ENCODE data around the gene STK39.
A peak's percentile ranks its signal among the peaks of the same experiment; 100 is the strongest.

The STK39 gene

DNA sequence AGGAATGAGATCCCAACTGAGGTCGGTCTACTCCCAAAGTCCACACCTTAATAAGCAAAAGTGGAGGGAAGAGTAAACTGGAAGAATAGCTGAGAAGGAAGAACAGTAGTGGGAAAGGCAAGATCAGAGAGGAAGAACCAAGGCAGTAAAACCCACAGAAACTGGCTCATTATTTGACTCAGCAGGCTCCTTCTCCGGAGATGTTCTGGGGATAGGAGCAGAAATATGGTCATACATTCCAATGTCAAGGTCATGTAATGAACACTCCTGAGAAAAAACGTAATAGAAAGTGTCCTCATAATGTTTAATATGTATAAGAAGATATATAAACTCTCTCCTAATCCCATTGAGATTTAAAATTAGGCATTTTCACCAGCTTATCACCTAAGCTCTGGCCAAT, 39.5 kb downstream of the STK39 start:
- no peak for DNase-seq

DNA sequence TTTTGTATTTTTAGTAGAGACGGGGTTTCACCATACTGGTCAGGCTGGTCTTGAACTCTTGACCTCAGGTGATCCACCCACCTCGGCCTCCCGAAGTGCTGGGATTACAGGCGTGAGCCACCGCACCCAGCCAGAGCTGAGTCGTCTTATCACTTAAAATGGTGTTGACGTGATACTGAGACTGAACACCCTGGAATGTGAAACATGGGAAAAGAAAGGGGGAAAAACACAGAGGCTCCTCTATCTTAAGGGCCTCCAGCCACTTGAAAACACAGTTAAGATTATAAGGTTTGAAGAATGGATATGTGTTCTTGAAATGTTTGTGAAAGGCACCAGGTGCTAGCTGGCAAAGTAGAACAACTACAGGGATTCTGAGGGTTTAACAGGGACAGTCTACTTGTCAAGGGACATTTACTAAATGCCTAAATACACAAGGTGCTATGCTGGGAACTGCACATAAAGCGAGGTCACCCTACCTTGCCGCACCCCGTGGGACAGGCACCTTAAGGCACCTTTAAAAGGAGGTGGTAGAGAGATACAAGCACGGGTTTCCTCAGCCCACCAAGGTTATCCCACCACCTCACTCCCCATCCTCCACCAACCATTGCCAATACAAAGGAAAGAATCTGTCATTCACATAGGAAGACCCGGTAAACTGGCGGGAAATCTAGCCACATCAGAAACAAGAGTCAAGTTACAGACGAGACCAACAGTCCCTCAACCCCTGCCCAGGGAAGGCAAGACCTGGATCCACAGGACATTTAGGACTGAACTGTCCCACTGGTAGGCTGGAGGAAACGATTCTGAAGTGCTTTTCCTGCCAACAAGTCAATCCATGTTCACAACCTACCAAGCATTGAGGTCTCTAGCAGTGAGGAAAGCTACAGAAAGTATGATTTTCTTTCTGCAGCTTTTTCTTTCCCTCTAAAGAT, 43.4 kb downstream of the STK39 start:
- DNase-seq = no peak

DNA sequence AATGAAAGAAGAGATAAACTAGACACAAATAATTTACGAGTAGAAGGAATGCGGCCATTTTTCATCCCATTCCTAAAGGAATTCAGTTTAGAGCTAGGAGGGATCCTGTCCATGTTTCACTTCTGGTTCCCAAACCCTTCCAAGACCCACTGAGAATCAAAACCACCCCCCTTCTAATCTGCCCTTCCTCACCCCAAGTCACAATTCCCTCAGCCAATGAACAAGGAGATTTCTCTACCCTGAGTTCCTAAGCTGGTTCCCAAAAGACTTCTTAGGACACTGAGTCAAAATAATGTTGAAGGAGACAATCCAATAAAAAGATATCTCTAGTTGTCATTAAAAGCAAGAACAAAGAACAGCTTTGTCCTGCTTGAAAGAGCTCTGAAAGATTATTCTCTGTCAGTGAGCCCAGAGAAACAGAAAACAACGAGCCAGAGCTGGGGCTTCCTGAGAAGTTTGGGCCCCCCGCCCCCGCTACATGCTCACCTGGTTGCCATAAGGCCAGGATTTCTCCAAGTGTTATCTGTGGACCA, 45.7 kb downstream of the STK39 start:
- no peak for DNase-seq

DNA sequence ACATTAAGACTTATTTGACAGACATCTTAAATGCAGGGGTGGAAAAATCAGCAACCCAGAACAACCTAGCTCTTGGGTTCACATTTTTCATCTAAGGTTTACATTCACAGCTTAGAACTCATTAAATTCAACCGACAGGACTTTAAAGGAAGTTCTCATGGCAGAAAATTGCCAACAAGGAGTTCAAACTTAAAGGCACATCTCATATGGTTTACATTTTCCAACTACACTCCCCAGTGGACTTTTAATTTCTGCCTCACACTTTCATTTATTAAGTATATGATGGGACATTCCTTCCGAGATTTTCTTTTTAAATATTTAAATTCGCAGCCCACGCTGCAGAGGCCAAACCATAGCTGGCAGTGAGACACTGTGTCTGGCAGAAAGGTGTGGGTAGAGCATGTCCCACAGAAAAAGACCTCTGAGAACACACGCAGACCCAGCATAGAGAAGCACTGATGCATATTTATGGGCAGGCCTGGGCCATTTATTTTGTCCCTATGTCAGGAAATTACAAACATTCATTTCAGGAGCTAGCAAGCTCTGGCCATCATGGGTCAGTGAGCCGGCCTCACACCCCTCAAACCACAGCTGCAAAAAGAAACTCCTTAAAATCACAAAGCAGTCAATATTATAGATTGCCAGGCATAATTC, 46.3 kb downstream of the STK39 start:
- DNase-seq = no peak

DNA sequence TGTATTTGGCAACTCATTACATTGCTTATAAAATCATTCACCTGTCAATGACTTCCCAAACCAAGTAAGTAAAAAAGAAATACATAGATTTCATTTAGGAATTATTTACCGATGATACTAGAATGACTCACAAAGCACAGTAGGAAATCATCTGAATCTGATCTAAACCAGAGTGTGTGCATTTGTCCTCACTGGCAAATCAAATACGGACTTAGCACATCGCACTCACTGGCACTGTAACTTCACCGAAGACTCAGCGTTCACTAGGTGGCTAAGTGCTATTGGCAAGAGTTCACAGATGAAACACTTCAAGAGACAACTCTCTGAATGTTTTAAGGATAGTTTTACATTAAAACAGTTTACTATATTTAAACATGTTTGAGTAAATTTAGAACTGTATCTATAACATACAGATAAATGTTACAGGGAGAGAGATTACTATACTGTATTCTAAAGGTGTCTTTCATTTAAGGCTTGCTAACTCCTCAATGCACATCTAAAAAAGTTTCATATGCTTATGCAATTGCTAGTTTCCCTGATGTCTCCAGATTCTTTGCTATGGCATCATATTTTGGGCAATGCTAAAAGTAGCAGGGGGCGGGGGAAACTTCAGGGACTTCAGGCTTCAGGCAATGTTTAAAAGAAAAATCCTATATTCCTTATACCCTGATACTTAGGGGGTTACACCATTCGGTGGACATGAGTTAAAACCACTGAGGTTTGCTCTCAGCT, 48.8 kb downstream of the STK39 start:
- DNase-seq = no peak

DNA sequence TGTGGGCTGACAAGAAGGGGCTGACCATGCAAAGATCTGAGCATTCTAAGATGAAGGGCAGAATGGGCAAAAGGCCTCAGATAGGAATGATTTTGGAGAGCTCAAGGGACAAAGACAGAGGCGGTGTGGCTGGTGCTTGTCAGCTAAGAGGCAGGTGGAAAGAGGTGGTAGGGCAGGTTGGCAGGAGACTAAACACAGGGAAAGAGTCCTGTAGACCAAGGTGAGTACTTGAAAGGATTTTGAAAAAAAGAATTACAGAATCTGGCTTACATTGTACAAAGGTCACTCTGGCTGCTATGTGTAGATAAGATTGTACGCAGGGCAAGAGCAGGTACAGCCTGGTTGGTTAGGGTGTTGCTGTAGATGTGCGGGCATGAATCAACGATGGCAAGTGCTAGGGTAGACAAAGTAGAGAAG, 50.6 kb downstream of the STK39 start:
- DNase-seq = no peak

GRCh38 chr2:168194784-168195522, 52.4 kb downstream of the STK39 start:
- peak; percentile 64 for DNase-seq

GRCh38 chr2:168192839-168193616, 54.4 kb downstream of the STK39 start:
- DNase-seq = peak; percentile 60

GRCh38 chr2:168191955-168192785, 55.2 kb downstream of the STK39 start:
- DNase-seq = no peak

GRCh38 chr2:168190590-168191336, 56.6 kb downstream of the STK39 start:
- DNase-seq = no peak

DNA sequence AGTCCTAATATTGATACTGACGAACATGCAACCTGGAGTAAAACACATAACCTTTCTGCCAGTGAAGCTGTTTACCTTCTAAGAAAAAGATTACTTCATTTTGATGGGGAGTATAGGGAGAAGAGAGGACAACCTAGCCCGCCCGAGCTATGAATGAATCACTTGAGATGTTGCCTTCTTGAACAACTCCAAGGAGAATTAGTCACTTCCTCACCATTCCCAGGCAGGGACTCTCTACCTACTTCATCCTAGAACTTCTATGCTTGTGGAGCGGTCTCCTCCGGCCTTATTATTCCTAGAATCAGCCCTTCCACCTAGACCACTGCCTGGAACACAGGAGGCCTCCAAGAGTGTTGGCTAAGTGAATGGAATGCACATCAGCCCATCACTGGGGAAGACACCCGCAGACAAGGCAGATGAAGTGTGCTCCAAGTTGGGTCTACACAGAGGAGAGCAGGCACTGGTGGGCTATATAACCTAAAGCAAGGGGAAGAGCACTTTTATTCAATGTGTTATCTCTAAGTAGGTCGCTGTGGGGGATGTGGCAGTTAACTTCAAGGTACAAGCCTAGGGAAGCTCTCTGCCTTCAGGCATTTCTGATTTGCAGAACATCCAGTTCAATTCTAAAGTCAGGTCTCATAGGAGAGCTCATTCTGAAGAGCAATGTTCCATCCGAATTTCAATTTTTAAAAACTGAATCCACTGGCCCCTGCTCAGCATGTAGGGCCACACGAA, 57.4 kb downstream of the STK39 start:
- no peak for DNase-seq

DNA sequence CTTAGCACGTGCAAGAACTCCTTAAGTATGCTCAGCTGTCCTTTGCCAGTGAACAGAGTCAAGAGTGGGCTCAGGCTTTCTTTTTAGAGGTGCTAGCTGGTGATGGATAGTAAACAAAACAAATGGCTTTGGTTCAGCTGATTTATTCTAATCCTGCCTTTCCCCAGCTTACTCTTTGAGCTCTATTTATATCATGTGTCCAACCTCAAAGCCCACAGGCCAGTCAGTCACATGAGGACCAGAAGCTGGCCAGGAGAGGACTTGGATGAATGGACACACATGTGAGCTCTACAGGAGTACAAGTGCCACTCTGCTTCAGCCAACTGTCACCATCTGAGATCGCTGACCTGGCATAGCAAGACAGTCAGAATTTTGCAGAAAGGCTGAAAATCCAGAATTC, 59.4 kb downstream of the STK39 start:
- no peak for DNase-seq

DNA sequence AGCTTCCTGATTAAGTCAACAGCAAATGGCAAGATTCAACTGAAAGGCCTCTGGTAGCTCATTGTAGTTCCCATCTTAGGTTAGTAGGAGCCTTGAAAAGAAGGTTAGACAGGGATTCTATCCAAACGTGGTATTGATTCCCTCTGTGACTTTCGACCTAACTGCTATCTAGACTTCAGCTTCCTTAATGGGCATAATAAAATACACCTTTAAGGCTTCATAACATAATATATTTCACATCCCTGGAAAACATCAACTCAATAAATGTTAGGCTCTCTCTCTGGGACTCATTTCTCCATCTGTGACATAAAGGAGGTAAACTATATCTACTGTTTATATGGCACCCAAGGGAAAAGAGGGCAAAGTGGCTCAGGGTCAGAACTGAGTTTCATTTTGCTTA, 60.9 kb downstream of the STK39 start:
- DNase-seq = no peak

DNA sequence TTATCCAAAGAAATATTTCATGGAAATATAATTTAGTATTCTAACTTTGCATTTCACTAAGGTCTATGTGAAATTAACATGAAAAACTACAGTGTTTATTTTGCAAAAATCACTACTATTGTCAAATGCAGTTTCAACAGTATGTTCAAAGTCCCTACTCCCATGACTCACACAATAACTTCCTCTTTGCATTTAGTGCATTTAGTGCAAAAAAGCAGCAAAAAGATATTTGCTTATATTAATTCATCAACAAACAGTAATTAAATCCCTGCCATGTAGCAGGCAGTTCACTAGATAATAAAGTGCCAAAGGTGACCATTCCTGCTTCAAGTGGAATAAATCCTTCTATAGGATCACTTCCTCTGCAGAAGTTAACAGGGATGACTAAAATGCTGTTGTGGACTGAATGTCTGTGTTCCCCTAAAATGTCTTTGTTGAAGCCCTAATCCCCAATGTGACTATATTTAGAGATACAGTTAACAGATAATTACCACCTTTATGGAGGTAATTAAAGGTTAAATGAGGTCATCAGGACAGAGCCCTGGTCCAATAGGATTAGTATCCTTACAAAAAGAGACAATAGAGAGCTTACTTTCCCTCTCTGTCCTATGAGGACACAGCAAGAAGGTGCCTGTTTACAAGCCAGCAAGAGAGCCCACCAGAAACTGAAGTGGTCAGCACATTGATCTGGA, 61.7 kb downstream of the STK39 start:
- no peak for DNase-seq

GRCh38 chr2:168184681-168185513, 62.5 kb downstream of the STK39 start:
- no peak for DNase-seq

DNA sequence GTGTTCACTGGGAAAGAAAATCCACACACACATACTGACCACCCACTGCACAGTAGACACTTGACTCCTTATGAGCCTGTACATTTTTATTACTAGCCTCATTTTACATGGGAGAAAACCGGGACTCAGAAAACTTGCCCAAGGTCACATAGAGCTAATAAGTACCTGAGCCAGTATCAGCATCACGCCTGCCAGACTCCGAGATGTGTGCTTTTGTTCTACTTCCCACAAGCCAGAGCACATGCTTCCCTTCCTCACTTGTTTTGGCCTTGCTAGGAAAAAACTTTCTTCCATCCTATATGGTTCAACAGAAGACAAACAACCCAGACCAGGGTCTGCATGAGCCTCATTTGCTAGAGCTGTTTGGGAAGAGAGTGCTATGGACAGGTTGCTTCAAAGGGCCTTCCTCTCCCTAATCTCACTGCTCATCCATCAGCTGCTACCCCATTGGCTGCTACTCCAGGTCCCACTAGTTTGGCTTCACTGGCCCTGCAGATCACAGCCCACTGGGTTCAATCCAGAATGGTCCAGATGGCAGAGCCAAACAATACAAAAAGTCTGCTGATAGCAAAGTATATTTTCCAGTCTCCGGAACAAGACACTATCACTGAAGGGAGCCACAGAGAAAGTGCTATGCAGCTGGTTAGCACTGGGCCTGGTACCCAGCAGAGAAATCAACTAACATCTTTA, 63.9 kb downstream of the STK39 start:
- DNase-seq = no peak

Measured in CD4-positive, alpha-beta T cell treated with Interleukin-4 for 4 hours (primary cell).